HepG2 (cell line): ENCODE results near the gene HIGD1C. TPM values are rescaled to one million over a fixed set of nuclear protein-coding genes. Genes with fewer than 3 reads are reported as not detected.

Source experiments
- ATAC-seq: fragments of 200-7000 bp; cut with Tn5 transposase; 3 replicates; pipeline ENCODE4 v1.9.1; 2020; ENCODE audit warnings: mild to moderate bottlenecking, moderate library complexity
- BruUV-seq: library from RNA; stranded (reverse); fragments of 400-500 nt; replicated peaks from 2 replicates; lab custom pipeline; 2021; lab: Mats Ljungman, UMichigan
- CTCF ChIA-PET: fragments of 300-600 bp; formaldehyde crosslinking; extraction: SDS; loops from one replicate; lab custom pipeline; 2021; ENCODE audit warnings: low total read pairs, inconsistent platforms, low intra/inter-chr PET ratio; lab: Yijun Ruan, JAX
- POLR2A ChIA-PET: fragments of 350-600 bp; sonication (Branson Sonifier 250); formaldehyde crosslinking; loops from one replicate; lab custom pipeline; 2020; ENCODE audit warnings: antibody characterized with exemption, inconsistent platforms; lab: Yijun Ruan, JAX
- DNase-seq: peaks from one replicate; pipeline ENCODE4 v3.0.0-alpha.2; 2015; ENCODE audit warnings: low spot score
- FAIRE-seq: peaks from 3 replicates; lab custom pipeline; 2011; peaks lifted over from hg19 to GRCh38; lab: Jason Lieb, UNC
- H2AFZ ChIP-seq: one replicate; pipeline ENCODE4 v1.6.1; 2011; ENCODE audit warnings: low read length, inconsistent platforms
- H3K27ac ChIP-seq: fragments of 300-600 bp; 3 replicates; pipeline ENCODE4 v1.8.0; 2011; ENCODE audit warnings: mixed run types, mild to moderate bottlenecking, mixed read lengths, low read length, inconsistent platforms; ENCODE audit not compliant: insufficient read depth; ENCODE audit errors: extremely low read length
- H3K27me3 ChIP-seq, 2 experiments: fragments of 200-600 bp in 1 of 2; 2 replicates in 1 of 2; 3 replicates in 1 of 2; pipeline versions ENCODE4 v1.6.0 to v1.8.0; 2011; ENCODE audit warnings: low read length in 2 of 2, mild to moderate bottlenecking in 2 of 2, moderate library complexity in 2 of 2, inconsistent platforms in 1 of 2; ENCODE audit not compliant: insufficient read depth in 2 of 2, control insufficient read depth in 1 of 2
- H3K36me3 ChIP-seq, 2 experiments: fragments of 200-600 bp in 1 of 2; replicated peaks in 1 of 2; 2 replicates in 1 of 2; 3 replicates in 1 of 2; pipeline versions ENCODE4 v1.5.1 to v1.8.0; 2011; ENCODE audit warnings: low read length in 2 of 2, inconsistent platforms in 1 of 2; ENCODE audit not compliant: insufficient read depth in 2 of 2, control insufficient read depth in 1 of 2
- H3K4me1 ChIP-seq: 2 replicates; pipeline ENCODE4 v1.5.1; 2012; ENCODE audit warnings: low read length, inconsistent platforms; ENCODE audit not compliant: insufficient read depth
- H3K4me2 ChIP-seq: 2 replicates; pipeline ENCODE4 v1.6.0; 2011; ENCODE audit warnings: low read depth, low read length, inconsistent platforms
- H3K4me3 ChIP-seq, 3 experiments: fragments of 200-600 bp in 1 of 3; sonication (generic), shearing (Covaris generic) in 1 of 3; replicated peaks in 1 of 3; 2 replicates each; pipeline ENCODE4 v1.5.1; 2011 to 2016; ENCODE audit warnings: low read length in 3 of 3, inconsistent platforms in 2 of 3, low read depth in 2 of 3, mild to moderate bottlenecking in 2 of 3, control low read depth in 1 of 3, mixed read lengths in 1 of 3; ENCODE audit not compliant: insufficient read depth in 1 of 3
- H3K79me2 ChIP-seq: one replicate; pipeline ENCODE4 v1.6.1; 2011; ENCODE audit warnings: low read length, inconsistent platforms; ENCODE audit not compliant: insufficient read depth
- H3K9ac ChIP-seq: 2 replicates; pipeline ENCODE4 v1.6.0; 2011; ENCODE audit warnings: mild to moderate bottlenecking, low read depth, low read length, inconsistent platforms; ENCODE audit not compliant: insufficient read depth
- H3K9me3 ChIP-seq: 2 replicates; pipeline ENCODE4 v1.5.1; 2012; ENCODE audit warnings: mild to moderate bottlenecking, low read length
- H4K20me1 ChIP-seq: 2 replicates; pipeline ENCODE4 v1.6.0; 2011; ENCODE audit warnings: inconsistent platforms, mild to moderate bottlenecking, low read length, moderate library complexity; ENCODE audit not compliant: insufficient read depth
- MIER2 ChIP-seq: IDR thresholded peaks from 2 replicates; pipeline ENCODE4 v1.6.1; 2016; ENCODE audit warnings: missing biosample characterization, missing genetic modification reagents
- RARA ChIP-seq: IDR thresholded peaks from 2 replicates; pipeline ENCODE4 v1.6.1; 2016; ENCODE audit warnings: missing genetic modification reagents, missing compliant biosample characterization
- REXO4 ChIP-seq: sonication (generic); formaldehyde crosslinking; IDR thresholded peaks from 2 replicates; pipeline ENCODE4 v1.8.0; 2022; ENCODE audit warnings: missing genetic modification reagents, mild to moderate bottlenecking, borderline replicate concordance
- TAF1 ChIP-seq: sonication (generic); formaldehyde crosslinking; IDR thresholded peaks from 2 replicates; pipeline ENCODE4 v1.4.0; 2020; ENCODE audit warnings: missing genetic modification reagents
- TEAD3 ChIP-seq: optimal IDR thresholded peaks from 2 replicates; pipeline ENCODE3; 2016; ENCODE audit warnings: borderline replicate concordance
- ZNF343 ChIP-seq: sonication (generic); formaldehyde crosslinking; IDR thresholded peaks from 2 replicates; pipeline ENCODE4 v1.4.0; 2020; ENCODE audit warnings: mild to moderate bottlenecking, missing genetic modification reagents
- ZNF460 ChIP-seq: sonication (generic); formaldehyde crosslinking; IDR thresholded peaks from 2 replicates; pipeline ENCODE4 v1.5.1; 2020; ENCODE audit warnings: missing genetic modification reagents, mild to moderate bottlenecking, borderline replicate concordance
- ZNF670 ChIP-seq: sonication (generic); formaldehyde crosslinking; IDR thresholded peaks from 2 replicates; pipeline ENCODE4 v1.8.0; 2022; ENCODE audit warnings: mild to moderate bottlenecking, missing genetic modification reagents, borderline replicate concordance
- ZNF850 ChIP-seq: sonication (generic); formaldehyde crosslinking; conservative IDR thresholded peaks from 2 replicates; pipeline ENCODE4 v1.9.0; 2021; ENCODE audit warnings: mild to moderate bottlenecking, missing genetic modification reagents
- WGBS: methylation state at CpG from one replicate; pipeline ENCODE4 v1.1.6; 2017; ENCODE audit warnings: low lambda C conversion rate; 5-methylcytosine and 5-hydroxymethylcytosine counted together
- in situ Hi-C: cut with HindIII; loops from 2 replicates; pipeline ENCODE4 v1.10.0; 2017; ENCODE audit warnings: low pct_unique_long_range_greater_than_20kb; ENCODE audit not compliant: extremely low pct_ligation_motif_present
- intact Hi-C: fragments of 100-400 bp; cut with micrococcal nuclease; formaldehyde crosslinking; loops from one replicate; pipeline ENCODE4 v1.10.0; 2022; ENCODE audit not compliant: unreplicated experiment
- polyA plus RNA-seq, 8 experiments: library from polyadenylated mRNA; depleted of rRNA in 3 of 8; stranded (reverse) in 7 of 8; unstranded in 1 of 8; fragments of >200 nt; fragmentation: Illumina TruSeq in 4 of 8; extraction: Trizol in 4 of 8; gene quantifications; 2 replicates each; pipeline versions ENCODE4 v1.2.1 to v1.2.3, GENCODE V29; 2011 to 2016; ENCODE audit warnings: low read depth in 4 of 8, missing spikeins in 1 of 8, mixed read lengths in 1 of 8; ENCODE audit not compliant: insufficient read depth in 1 of 8
- total RNA-seq, 5 experiments: library from RNA; depleted of rRNA; stranded (reverse); fragments of >200 nt; fragmentation: Illumina TruSeq; extraction: Trizol; gene quantifications; 2 replicates each; pipeline ENCODE4 v1.2.3, GENCODE V29; 2016; ENCODE audit warnings: low read depth in 1 of 5
- TF ChIP-seq, protein P1 (sequence below): sonication (generic); formaldehyde crosslinking; IDR thresholded peaks from 2 replicates; pipeline ENCODE4 v1.4.0; 2020; ENCODE audit warnings: missing genetic modification reagents
- TF ChIP-seq, protein P2 (sequence below): sonication (generic); formaldehyde crosslinking; IDR thresholded peaks from 2 replicates; pipeline ENCODE4 v1.5.0; 2020; ENCODE audit warnings: missing genetic modification reagents
- TF ChIP-seq, protein P3 (sequence below): IDR thresholded peaks from 2 replicates; pipeline ENCODE4 v1.6.1; 2016; ENCODE audit warnings: mild to moderate bottlenecking
- TF ChIP-seq, protein P4 (sequence below): sonication (generic); formaldehyde crosslinking; IDR thresholded peaks from 2 replicates; pipeline ENCODE4 v1.4.0; 2020; ENCODE audit warnings: missing genetic modification reagents

Gene HIGD1C
- total and polyA plus RNA-seq, 2 of the 13 experiments (the other 11 are each of a cell fraction or from before 2014, with no cell fraction given) = not detected

DNA sequence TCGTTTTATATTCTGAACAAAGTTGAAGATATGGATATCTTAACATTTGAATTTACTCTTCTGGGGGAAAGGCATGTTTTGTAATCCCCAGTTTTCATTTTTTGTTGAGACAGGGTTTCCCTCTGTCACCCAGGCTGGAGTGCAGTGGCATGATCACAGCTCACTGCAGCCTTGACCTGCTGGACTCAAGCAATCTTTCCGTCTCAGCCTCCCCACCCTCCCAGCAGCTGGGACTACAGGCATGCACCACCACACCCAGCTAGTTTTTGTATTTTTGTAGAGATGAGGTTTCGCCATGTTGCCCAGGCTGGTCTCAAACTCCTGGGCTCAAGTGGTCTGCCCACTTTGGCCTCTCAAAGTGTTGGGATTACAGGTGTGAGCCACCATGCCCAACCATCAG is 25.4 kb upstream of the HIGD1C start (continued):
- TF ChIP-seq, protein P1, sequence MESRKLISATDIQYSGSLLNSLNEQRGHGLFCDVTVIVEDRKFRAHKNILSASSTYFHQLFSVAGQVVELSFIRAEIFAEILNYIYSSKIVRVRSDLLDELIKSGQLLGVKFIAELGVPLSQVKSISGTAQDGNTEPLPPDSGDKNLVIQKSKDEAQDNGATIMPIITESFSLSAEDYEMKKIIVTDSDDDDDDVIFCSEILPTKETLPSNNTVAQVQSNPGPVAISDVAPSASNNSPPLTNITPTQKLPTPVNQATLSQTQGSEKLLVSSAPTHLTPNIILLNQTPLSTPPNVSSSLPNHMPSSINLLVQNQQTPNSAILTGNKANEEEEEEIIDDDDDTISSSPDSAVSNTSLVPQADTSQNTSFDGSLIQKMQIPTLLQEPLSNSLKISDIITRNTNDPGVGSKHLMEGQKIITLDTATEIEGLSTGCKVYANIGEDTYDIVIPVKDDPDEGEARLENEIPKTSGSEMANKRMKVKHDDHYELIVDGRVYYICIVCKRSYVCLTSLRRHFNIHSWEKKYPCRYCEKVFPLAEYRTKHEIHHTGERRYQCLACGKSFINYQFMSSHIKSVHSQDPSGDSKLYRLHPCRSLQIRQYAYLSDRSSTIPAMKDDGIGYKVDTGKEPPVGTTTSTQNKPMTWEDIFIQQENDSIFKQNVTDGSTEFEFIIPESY (CRISPR knock-in tag) = 0 out of 2 replicates have a peak, but pooled peaks have one; percentile 20
- TF ChIP-seq MIER2 (CRISPR knock-in tag) (0 out of 2 replicates have a peak, but pooled peaks have one; percentile 10), ZNF460 (CRISPR knock-in tag) (peak; percentile 92), RARA (peak; percentile 79), TEAD3 (peak; percentile 76)
- TF ChIP-seq, protein P2, sequence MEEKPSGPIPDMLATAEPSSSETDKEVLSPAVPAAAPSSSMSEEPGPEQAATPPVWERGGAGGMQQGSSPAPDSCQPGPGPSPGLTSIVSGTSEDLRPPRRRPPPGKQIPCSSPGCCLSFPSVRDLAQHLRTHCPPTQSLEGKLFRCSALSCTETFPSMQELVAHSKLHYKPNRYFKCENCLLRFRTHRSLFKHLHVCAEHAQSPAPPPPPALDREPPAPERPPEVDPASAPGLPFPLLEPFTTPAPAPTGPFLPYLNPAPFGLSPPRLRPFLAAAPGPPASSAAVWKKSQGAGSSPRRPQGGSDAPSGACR (CRISPR knock-in tag) = peak; percentile 31; the same call in 1 of the 2 replicates
- TF ChIP-seq, protein P3, sequence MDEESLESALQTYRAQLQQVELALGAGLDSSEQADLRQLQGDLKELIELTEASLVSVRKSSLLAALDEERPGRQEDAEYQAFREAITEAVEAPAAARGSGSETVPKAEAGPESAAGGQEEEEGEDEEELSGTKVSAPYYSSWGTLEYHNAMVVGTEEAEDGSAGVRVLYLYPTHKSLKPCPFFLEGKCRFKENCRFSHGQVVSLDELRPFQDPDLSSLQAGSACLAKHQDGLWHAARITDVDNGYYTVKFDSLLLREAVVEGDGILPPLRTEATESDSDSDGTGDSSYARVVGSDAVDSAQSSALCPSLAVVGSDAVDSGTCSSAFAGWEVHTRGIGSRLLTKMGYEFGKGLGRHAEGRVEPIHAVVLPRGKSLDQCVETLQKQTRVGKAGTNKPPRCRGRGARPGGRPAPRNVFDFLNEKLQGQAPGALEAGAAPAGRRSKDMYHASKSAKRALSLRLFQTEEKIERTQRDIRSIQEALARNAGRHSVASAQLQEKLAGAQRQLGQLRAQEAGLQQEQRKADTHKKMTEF (CRISPR knock-in tag) = peak; percentile 50; the same call in 1 of the 2 replicates

DNA sequence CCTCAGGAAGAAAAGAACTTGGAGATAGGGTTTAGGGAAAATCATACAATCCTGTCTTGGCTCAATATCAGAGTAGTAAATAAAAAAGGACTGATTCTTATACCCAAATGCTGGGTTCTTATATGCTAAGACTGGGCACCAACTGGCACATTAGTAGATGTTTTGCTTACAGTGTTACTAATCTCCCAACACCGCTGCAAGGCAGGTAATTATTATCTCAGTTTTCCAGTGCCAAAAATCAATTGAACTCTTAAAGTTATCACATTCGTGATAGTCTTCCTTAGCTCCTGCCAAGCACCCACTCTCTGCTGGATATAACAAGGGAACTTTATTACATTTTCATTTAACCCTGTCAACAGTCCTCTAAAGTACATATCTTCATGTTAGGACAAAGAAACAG is 25.0 kb upstream of the HIGD1C start:
- Histone ChIP-seq H3K27ac (peak overlapping the region; percentile 82), H3K4me1 (peaks cover 72% of the 10 kb centered on the region)
- TF ChIP-seq, protein P4, sequence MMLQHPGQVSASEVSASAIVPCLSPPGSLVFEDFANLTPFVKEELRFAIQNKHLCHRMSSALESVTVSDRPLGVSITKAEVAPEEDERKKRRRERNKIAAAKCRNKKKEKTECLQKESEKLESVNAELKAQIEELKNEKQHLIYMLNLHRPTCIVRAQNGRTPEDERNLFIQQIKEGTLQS (CRISPR knock-in tag) = no peak
- TF ChIP-seq REXO4 (CRISPR knock-in tag) (no peak), ZNF670 (CRISPR knock-in tag) (no peak), ZNF850 (CRISPR knock-in tag) (no peak), ZNF343 (CRISPR knock-in tag) (no peak), TAF1 (0 out of 2 replicates have a peak, but pooled peaks have one; percentile 1)

More for the DNA sequence above, 25.0 kb upstream of the HIGD1C start:
- peak overlapping the region; percentile 88 for H3K9ac ChIP-seq
- H3K36me3 ChIP-seq = peaks cover 1 to 4% of the 10 kb centered on the region in 2 experiments; a peak in 4 of 5 replicates
- DNase-seq (no peak), ATAC-seq (no peak), FAIRE-seq (no peak)
- no peaks in the 10 kb centered on the region for H4K20me1 ChIP-seq
- peak overlapping the region; percentile 70 to 85 (median 85) for H3K4me3 ChIP-seq
- no peaks in the 10 kb centered on the region for H3K9me3 ChIP-seq
- H3K79me2 ChIP-seq = peaks cover 62% of the 10 kb centered on the region
- WGBS = 34% methylated on average over 2 of the region's 2 CpGs
- peaks cover 0 to 3% of the 10 kb centered on the region in 2 experiments; a peak in 1 of 5 replicates for H3K27me3 ChIP-seq
- ChIA-PET POLR2A (interaction anchor here (0.7 to 2.9 kb wide), 4 partner anchors 54 to 99 kb away, joined by 3 to 19 read pairs (median 4); partner anchors contain the start of gene SLC11A2), CTCF (no interaction called here)
- in situ Hi-C loops = no loop called here
- no peak overlapping the region for H2AFZ ChIP-seq
- intact Hi-C loops = loop anchor here (5.0 to 10.0 kb wide), 2 partner anchors 100 to 163 kb away; partner anchors contain the start of gene ATF1
- peak overlapping the region; percentile 88 for H3K4me2 ChIP-seq
- BruUV-seq = no TSS peak
